ENCODE results near the gene ATP11A.

ATP11A gene

GRCh38 chr13:112743451-112744167 is 53.8 kb downstream of the ATP11A start:
- no peak for DNase-seq (ENCODE audit: low spot score)

- no peak for DNase-seq (ENCODE audit: low spot score)
Measured at GRCh38 chr13:112744168-112745021, 54.6 kb downstream of the ATP11A start.

GRCh38 chr13:112746044-112746443 is 56.2 kb downstream of the ATP11A start:
- no peak for DNase-seq (ENCODE audit: low spot score)

DNA sequence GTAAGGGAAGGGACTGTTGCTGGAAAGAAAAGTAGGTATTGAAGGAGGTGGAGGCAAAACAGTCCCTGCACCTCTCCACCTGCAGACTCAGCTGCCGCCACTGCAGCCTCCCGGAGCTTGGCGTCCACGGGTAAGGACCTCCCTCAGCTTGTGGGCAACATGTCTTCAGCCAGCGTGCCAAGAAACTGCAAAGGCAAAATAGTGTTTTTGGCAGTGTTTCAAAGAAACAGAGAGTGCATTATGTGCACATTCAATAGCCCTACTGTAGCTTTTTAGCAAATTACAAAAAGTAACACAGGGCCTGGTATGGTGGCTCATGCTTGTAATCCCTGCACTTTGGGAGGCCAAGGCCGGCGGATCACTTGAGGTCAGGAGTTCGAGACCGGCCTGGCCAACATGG is 57.4 kb downstream of the ATP11A start:
- DNase-seq (ENCODE audit: low spot score), result peak; percentile 46

GRCh38 chr13:112748947-112749735 is 59.3 kb downstream of the ATP11A start:
- DNase-seq (ENCODE audit: low spot score), result no peak

DNA sequence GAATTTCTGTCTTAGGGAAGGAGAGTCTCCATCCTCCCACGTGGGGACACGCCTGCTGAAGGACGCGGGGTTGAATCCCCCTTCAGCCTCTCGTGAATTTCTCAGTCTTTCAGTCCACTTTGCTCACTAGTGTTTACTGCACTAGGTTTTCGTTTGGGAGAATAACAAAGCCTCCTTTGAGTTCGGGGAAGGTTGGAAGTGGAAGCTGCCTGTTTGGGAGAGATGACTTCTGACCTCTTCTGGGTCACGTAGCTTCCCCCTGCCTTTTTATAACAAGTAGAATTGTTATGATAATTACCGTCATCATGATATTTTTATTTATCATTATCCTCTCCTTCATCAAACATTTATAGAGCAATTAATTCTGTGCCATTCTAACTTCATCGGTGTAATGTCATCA is 60.7 kb downstream of the ATP11A start:
- DNase-seq (ENCODE audit: low spot score), result no peak

DNA sequence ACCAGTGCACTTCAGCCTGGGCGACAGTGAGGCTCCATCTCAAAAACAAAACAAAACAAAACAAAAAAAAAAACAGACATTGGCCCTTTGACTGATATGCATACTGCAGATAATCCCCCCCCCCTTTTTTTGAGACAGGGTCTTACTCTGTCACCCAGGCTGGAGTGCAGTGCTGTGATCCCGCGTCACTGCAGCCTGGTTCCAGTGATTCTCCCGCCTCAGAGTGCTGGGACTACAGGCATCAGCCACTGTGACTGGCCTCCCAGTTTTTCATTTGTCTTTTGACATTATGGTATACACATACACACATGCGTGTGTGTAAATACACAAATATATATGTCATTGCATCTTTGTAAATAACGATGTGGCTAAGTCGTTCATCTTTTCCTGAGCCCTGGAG is 61.8 kb downstream of the ATP11A start:
- no peak for DNase-seq (ENCODE audit: low spot score)

- DNase-seq (ENCODE audit: low spot score), result no peak
Measured at GRCh38 chr13:112752211-112752610, 62.4 kb downstream of the ATP11A start.

GRCh38 chr13:112752711-112753541 is 63.1 kb downstream of the ATP11A start:
- no peak for DNase-seq (ENCODE audit: low spot score)

GRCh38 chr13:112753833-112754232 is 64.0 kb downstream of the ATP11A start:
- no peak for DNase-seq (ENCODE audit: low spot score)

DNA sequence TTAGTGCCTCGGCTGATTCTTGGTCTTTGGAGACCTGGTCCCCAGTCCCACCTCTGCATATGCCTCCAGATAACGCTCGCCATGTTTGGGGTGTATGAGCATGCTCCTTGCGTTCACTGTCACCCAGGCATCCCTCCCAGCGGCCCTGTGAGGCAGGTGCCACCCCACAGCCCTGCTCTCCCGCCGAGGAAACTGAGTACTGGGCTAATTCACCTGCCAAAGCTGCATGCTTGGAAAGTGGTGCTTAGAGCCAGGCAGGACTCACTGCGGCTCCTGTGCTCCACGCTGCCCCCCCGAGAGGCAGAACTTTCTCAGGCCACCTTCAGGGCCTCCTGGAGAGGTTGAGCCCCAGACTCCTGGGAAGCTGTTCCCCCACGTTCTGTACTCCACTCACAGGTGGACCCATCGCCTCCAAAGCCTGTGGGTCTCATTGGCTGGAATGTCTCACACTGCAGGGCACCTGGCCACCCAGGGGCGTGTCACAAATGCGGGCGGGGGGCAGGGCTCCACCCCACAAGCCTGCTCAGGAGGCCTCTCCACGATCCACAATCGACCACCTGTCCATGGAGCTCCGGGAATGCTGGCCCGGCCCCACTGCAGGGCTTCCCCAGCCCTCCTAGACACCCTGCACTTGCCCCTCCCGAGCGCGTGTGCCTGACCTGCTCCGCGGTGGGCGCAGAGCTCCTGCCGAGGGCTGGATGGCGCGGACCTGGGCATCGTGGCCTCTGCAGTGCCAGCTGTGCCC is 64.6 kb downstream of the ATP11A start:
- DNase-seq (ENCODE audit: low spot score), result no peak

- no peak for DNase-seq (ENCODE audit: low spot score)
Measured at GRCh38 chr13:112755331-112755730, 65.5 kb downstream of the ATP11A start.

DNA sequence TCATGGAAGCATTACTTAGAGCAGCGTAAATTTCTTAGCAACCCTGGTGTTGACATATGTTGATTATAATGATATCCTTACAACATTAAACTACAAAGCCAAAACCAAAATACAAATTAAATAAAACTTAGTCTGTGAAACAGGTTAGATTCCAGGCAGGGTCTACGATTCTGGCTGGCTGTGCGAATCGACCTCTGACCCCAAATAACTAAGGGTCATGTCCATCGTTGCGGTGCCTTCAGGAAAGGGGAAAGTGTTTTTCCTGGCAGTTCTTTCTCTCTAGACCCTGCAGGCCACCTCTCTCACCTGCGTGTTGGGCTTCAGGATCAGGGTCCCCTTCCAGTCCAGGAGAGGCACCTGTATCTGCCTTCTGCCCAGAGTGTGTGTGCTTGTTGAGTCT is 66.2 kb downstream of the ATP11A start:
- no peak for DNase-seq (ENCODE audit: low spot score)

GRCh38 chr13:112756511-112756966 is 66.7 kb downstream of the ATP11A start:
- DNase-seq (ENCODE audit: low spot score), result no peak

- peak; percentile 88 for DNase-seq (ENCODE audit: low spot score)
Measured at GRCh38 chr13:112756967-112757758, 67.3 kb downstream of the ATP11A start.

- DNase-seq (ENCODE audit: low spot score), result no peak
Measured at GRCh38 chr13:112757759-112758086, 67.9 kb downstream of the ATP11A start.

DNA sequence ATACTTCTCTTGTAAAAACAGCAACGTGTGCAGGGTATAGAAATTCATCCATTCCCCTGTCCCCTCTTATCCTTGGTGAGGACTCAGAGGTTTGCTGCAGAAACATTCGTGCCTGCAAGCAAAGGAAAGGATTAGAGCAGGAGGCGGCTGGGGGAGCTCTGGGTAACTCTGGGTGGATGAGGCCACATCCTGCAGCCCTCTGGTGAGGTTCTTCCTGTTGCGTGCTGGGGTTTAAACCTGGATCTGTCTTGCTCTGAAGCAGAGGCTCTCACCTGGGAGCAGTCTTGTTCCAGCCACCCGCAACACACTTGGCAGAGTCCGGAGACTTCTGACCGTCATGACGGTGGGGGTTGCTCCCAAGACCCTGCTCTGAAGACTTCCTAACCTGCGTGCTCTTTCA is 69.2 kb downstream of the ATP11A start:
- DNase-seq (ENCODE audit: low spot score), result no peak

DNA sequence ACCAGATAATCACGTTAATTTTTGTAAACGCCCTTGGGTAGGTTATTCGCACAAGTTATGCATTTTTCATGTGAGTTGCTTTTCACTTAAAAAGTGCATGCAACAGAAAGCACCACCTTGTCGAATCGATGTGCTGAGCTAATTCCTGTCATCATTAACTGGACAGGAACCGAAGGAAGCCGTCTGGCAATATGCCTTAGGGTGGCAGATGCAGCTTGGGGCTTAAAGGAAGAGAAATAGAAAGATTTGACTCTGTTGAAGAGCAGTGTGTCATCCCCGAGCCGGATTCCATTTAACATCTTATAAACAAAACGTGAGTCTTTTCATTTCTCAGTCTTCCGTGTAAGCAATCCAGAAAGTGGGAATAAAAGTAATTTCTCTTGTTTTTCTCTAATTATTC is 70.0 kb downstream of the ATP11A start:
- no peak for DNase-seq (ENCODE audit: low spot score)

- DNase-seq (ENCODE audit: low spot score), result no peak
Measured at GRCh38 chr13:112760435-112760834, 70.6 kb downstream of the ATP11A start.

- DNase-seq (ENCODE audit: low spot score), result no peak
Measured at GRCh38 chr13:112760931-112761330, 71.1 kb downstream of the ATP11A start.

Measured in COLO829 (cell line).